Measurements from ENCODE around the gene CDK13. TPM values are rescaled to one million over a fixed set of nuclear protein-coding genes. Genes with fewer than 3 reads are reported as not detected.

CDK13 gene
- total RNA-seq, 1 donor from 2014 or later: 53.2 TPM

GRCh38 chr7:40093631-40094350 is 143.7 kb downstream of the CDK13 start:
- Mint-ChIP-seq H3K9me3 (ENCODE audit: unreplicated experiment) (no peaks in the 10 kb centered on the region), H3K27me3 (ENCODE audit: unreplicated experiment) (peaks cover under 1% of the 10 kb centered on the region), H3K27ac (ENCODE audit: unreplicated experiment) (no peak overlapping the region), H3K4me3 (ENCODE audit: unreplicated experiment) (no peak overlapping the region), H3K36me3 (ENCODE audit: unreplicated experiment) (peaks cover 4% of the 10 kb centered on the region), H3K4me1 (ENCODE audit: low read depth, unreplicated experiment) (no peaks in the 10 kb centered on the region)
- TF ChIP-seq CTCF (IDR thresholded peaks at IDR 0.05; ENCODE audit: partially characterized antibody, unreplicated experiment): no peak
- no peak for DNase-seq

GRCh38 chr7:40095230-40095629 is 145.2 kb downstream of the CDK13 start:
- no peak for TF ChIP-seq CTCF (IDR thresholded peaks at IDR 0.05; ENCODE audit: partially characterized antibody, unreplicated experiment)
- Mint-ChIP-seq H3K27ac (ENCODE audit: unreplicated experiment) (no peak overlapping the region), H3K4me3 (ENCODE audit: unreplicated experiment) (no peak overlapping the region), H3K4me1 (ENCODE audit: low read depth, unreplicated experiment) (no peaks in the 10 kb centered on the region), H3K27me3 (ENCODE audit: unreplicated experiment) (no peaks in the 10 kb centered on the region), H3K9me3 (ENCODE audit: unreplicated experiment) (no peaks in the 10 kb centered on the region), H3K36me3 (ENCODE audit: unreplicated experiment) (peaks cover 4% of the 10 kb centered on the region)
- DNase-seq: no peak

- no peak for TF ChIP-seq CTCF (IDR thresholded peaks at IDR 0.05; ENCODE audit: partially characterized antibody, unreplicated experiment)
- Mint-ChIP-seq H3K4me3 (ENCODE audit: unreplicated experiment) (no peak overlapping the region), H3K27me3 (ENCODE audit: unreplicated experiment) (no peaks in the 10 kb centered on the region), H3K4me1 (ENCODE audit: low read depth, unreplicated experiment) (no peaks in the 10 kb centered on the region), H3K9me3 (ENCODE audit: unreplicated experiment) (no peaks in the 10 kb centered on the region), H3K27ac (ENCODE audit: unreplicated experiment) (no peak overlapping the region), H3K36me3 (ENCODE audit: unreplicated experiment) (peaks cover 4% of the 10 kb centered on the region)
- DNase-seq: no peak
Measured at GRCh38 chr7:40095695-40096327, 145.8 kb downstream of the CDK13 start.

GRCh38 chr7:40097728-40098127 is 147.7 kb downstream of the CDK13 start:
- no peaks in the 10 kb centered on the region for H3K27me3 Mint-ChIP-seq (ENCODE audit: unreplicated experiment)
- no peak overlapping the region for H3K4me3 Mint-ChIP-seq (ENCODE audit: unreplicated experiment)
- H3K9me3 Mint-ChIP-seq (ENCODE audit: unreplicated experiment): no peaks in the 10 kb centered on the region
- H3K36me3 Mint-ChIP-seq (ENCODE audit: unreplicated experiment): peaks cover 4% of the 10 kb centered on the region
- no peak for TF ChIP-seq CTCF (IDR thresholded peaks at IDR 0.05; ENCODE audit: partially characterized antibody, unreplicated experiment)
- no peak for DNase-seq
- H3K27ac Mint-ChIP-seq (ENCODE audit: unreplicated experiment): no peak overlapping the region
- H3K4me1 Mint-ChIP-seq (ENCODE audit: low read depth, unreplicated experiment): no peaks in the 10 kb centered on the region

GRCh38 chr7:40098810-40099209 is 148.8 kb downstream of the CDK13 start:
- Mint-ChIP-seq H3K27me3 (ENCODE audit: unreplicated experiment) (no peaks in the 10 kb centered on the region), H3K4me3 (ENCODE audit: unreplicated experiment) (no peak overlapping the region), H3K27ac (ENCODE audit: unreplicated experiment) (no peak overlapping the region), H3K4me1 (ENCODE audit: low read depth, unreplicated experiment) (no peaks in the 10 kb centered on the region), H3K36me3 (ENCODE audit: unreplicated experiment) (peaks cover 3% of the 10 kb centered on the region), H3K9me3 (ENCODE audit: unreplicated experiment) (no peaks in the 10 kb centered on the region)
- no peak for TF ChIP-seq CTCF (IDR thresholded peaks at IDR 0.05; ENCODE audit: partially characterized antibody, unreplicated experiment)
- no peak for DNase-seq

Measured in glutamatergic neuron (in vitro differentiated cells).